GM12878 (cell line): ENCODE data around the gene PODXL2. TPM values are rescaled to one million over a fixed set of nuclear protein-coding genes. Genes with fewer than 3 reads are reported as not detected.

Experiments
- ATAC-seq: fragments of 200-7000 bp; cut with Tn5 transposase; 3 replicates; pipeline ENCODE4 v1.9.1; 2020; ENCODE audit warnings: mild to moderate bottlenecking, moderate library complexity
- BruUV-seq: library from RNA; stranded (reverse); fragments of 400-500 nt; replicated peaks from 2 replicates; lab custom pipeline; 2021; lab: Mats Ljungman, UMichigan
- CTCF ChIA-PET: fragments of 300-600 bp; sonication (Branson Sonifier 250); formaldehyde crosslinking; extraction: SDS; loops from one replicate; lab custom pipeline; 2021; ENCODE audit warnings: inconsistent platforms; lab: Yijun Ruan, JAX
- POLR2A ChIA-PET: fragments of 350-600 bp; formaldehyde crosslinking; extraction: SDS; loops from one replicate; lab custom pipeline; 2021; ENCODE audit warnings: inconsistent platforms; lab: Charles Lee
- RAD21 ChIA-PET: fragments of 300-600 bp; sonication (Branson Sonifier 250); formaldehyde crosslinking; loops from one replicate; lab custom pipeline; 2023; ENCODE audit warnings: antibody characterized with exemption; ENCODE audit not compliant: unreplicated experiment; lab: Charles Lee
- SMC1A ChIA-PET: fragments of 300-600 bp; sonication (Branson Sonifier 250); formaldehyde crosslinking; loops from one replicate; lab custom pipeline; 2023; ENCODE audit not compliant: unreplicated experiment, uncharacterized antibody; lab: Charles Lee
- DNase-seq: peaks from one replicate; pipeline ENCODE4 v3.0.0-alpha.2; 2011; ENCODE audit warnings: low read depth, low spot score
- FAIRE-seq: peaks from 3 replicates; lab custom pipeline; 2011; peaks lifted over from hg19 to GRCh38; lab: Jason Lieb, UNC
- H2AFZ ChIP-seq: 2 replicates; pipeline ENCODE4 v1.6.0; 2011; ENCODE audit warnings: low read depth, low read length, control low read depth; ENCODE audit not compliant: control insufficient read depth
- H3K27ac ChIP-seq: 2 replicates; pipeline ENCODE4 v1.5.1; 2011; ENCODE audit warnings: control low read depth; ENCODE audit not compliant: control insufficient read depth, insufficient read depth
- H3K27me3 ChIP-seq, 2 experiments: replicated peaks in 1 of 2; 2 replicates each; pipeline versions ENCODE4 v1.6.0 to v1.6.1; 2011; ENCODE audit warnings: low read length in 1 of 2; ENCODE audit not compliant: control insufficient read depth in 2 of 2, insufficient read depth in 2 of 2
- H3K36me3 ChIP-seq, 2 experiments: 2 replicates each; pipeline ENCODE4 v1.5.1; 2011; ENCODE audit warnings: low read length in 1 of 2; ENCODE audit not compliant: control insufficient read depth in 2 of 2, insufficient read depth in 2 of 2
- H3K4me1 ChIP-seq: 2 replicates; pipeline ENCODE4 v1.6.1; 2011; ENCODE audit warnings: mild to moderate bottlenecking, low read length, moderate library complexity, mixed read lengths; ENCODE audit not compliant: control insufficient read depth, insufficient read depth
- H3K4me2 ChIP-seq: 2 replicates; pipeline ENCODE4 v1.6.0; 2011; ENCODE audit warnings: control low read depth; ENCODE audit not compliant: control insufficient read depth, insufficient read depth
- H3K4me3 ChIP-seq: fragments of 200-600 bp; sonication (generic); 2 replicates; pipeline ENCODE4 v1.5.1; 2016
- H3K79me2 ChIP-seq: 2 replicates; pipeline ENCODE4 v1.6.0; 2011; ENCODE audit warnings: low read length; ENCODE audit not compliant: control insufficient read depth, insufficient read depth
- H3K9ac ChIP-seq: 2 replicates; pipeline ENCODE4 v1.8.0; 2011; ENCODE audit warnings: low read length, control low read depth, mixed read lengths; ENCODE audit not compliant: control insufficient read depth, insufficient read depth
- H3K9me3 ChIP-seq: replicated peaks from 3 replicates; pipeline ENCODE4 v1.5.1; 2011; ENCODE audit warnings: mild to moderate bottlenecking, low read length; ENCODE audit not compliant: control insufficient read depth, insufficient read depth
- H4K20me1 ChIP-seq: 2 replicates; pipeline ENCODE4 v1.6.0; 2011; ENCODE audit not compliant: control insufficient read depth, insufficient read depth
- CHD2 ChIP-seq: IDR thresholded peaks from 2 replicates; pipeline ENCODE4 v1.6.1; 2011; ENCODE audit warnings: low read depth, low read length, improper control_type of control experiment, borderline replicate concordance
- GATAD2B ChIP-seq: fragments of 450-650 bp; conservative IDR thresholded peaks from 2 replicates; pipeline ENCODE4 v1.6.1; 2017; ENCODE audit warnings: low read depth, mild to moderate bottlenecking, moderate library complexity
- HDGF ChIP-seq: fragments of 450-650 bp; IDR thresholded peaks from 2 replicates; pipeline ENCODE4 v1.6.1; 2016; ENCODE audit warnings: antibody characterized with exemption
- KLF5 ChIP-seq: fragments of 450-650 bp; IDR thresholded peaks from 2 replicates; pipeline ENCODE4 v1.6.1; 2014; ENCODE audit warnings: mild to moderate bottlenecking; ENCODE audit not compliant: partially characterized antibody
- MEF2B ChIP-seq: fragments of 450-650 bp; IDR thresholded peaks from 2 replicates; pipeline ENCODE4 v1.6.1; 2018; ENCODE audit warnings: mild to moderate bottlenecking, moderate library complexity; ENCODE audit not compliant: partially characterized antibody, poor library complexity, severe bottlenecking
- NKRF ChIP-seq: fragments of 450-650 bp; conservative IDR thresholded peaks from 2 replicates; pipeline ENCODE4 v1.6.1; 2017; ENCODE audit warnings: mild to moderate bottlenecking, moderate library complexity
- POLR2AphosphoS2 ChIP-seq: IDR thresholded peaks from 2 replicates; pipeline ENCODE4 v1.6.1; 2011; ENCODE audit warnings: low read depth, mild to moderate bottlenecking, low read length, improper control_type of control experiment, moderate library complexity
- RB1 ChIP-seq: fragments of 450-650 bp; formaldehyde crosslinking; IDR thresholded peaks from 2 replicates; pipeline ENCODE4 v1.6.1; 2017; ENCODE audit warnings: mild to moderate bottlenecking, borderline replicate concordance
- RUNX3 ChIP-seq: IDR thresholded peaks from 2 replicates; pipeline ENCODE4 v1.6.1; 2012; ENCODE audit warnings: low read length, inconsistent platforms
- SRF ChIP-seq, 2 experiments: IDR thresholded peaks; 2 replicates each; pipeline ENCODE4 v1.6.1; 2011; ENCODE audit warnings: low read depth in 2 of 2, low read length in 2 of 2, mild to moderate bottlenecking in 1 of 2, moderate library complexity in 1 of 2
- ZNF384 ChIP-seq: IDR thresholded peaks from 2 replicates; pipeline ENCODE4 v1.6.1; 2012; ENCODE audit warnings: low read depth, mild to moderate bottlenecking, low read length, improper control_type of control experiment, borderline replicate concordance
- WGBS: methylation state at CpG from one replicate; pipeline ENCODE4 v1.1.6; 2016; ENCODE audit warnings: low lambda C conversion rate; ENCODE audit not compliant: insufficient replicate concordance, insufficient coverage; ENCODE audit errors: missing lambda C conversion rate; 5-methylcytosine and 5-hydroxymethylcytosine counted together
- in situ Hi-C: fragments of 300-500 bp; cut with MboI; formaldehyde crosslinking; loops from 9 replicates; pipeline ENCODE4 v1.14.3; 2018; ENCODE audit warnings: mixed read lengths
- intact Hi-C: fragments of 100-400 bp; cut with micrococcal nuclease; formaldehyde crosslinking; loops from one replicate; pipeline ENCODE4 v1.14.2; 2022; ENCODE audit not compliant: unreplicated experiment
- polyA plus RNA-seq, 11 experiments: library from polyadenylated mRNA; depleted of rRNA in 4 of 11; unstranded in 6 of 11; stranded (reverse) in 5 of 11; fragments of >200 nt; fragmentation: Nextera tagmentation in 4 of 11; fragmentation: Illumina TruSeq in 1 of 11; extraction: Ambion mirVana in 4 of 11; extraction: Trizol in 1 of 11; gene quantifications; 1 replicate in 1 of 11; 2 replicates in 10 of 11; pipeline versions ENCODE4 v1.2.1 to v1.2.3, GENCODE V29; 2011 to 2016; ENCODE audit warnings: inconsistent platforms in 2 of 11, missing spikeins in 2 of 11, low read depth in 1 of 11
- total RNA-seq, 4 experiments: library from RNA; depleted of rRNA in 3 of 4; stranded (reverse); fragments of >200 nt in 3 of 4; fragmentation: Illumina TruSeq in 1 of 4; extraction: Trizol in 1 of 4; gene quantifications; 2 replicates each; pipeline versions ENCODE4 v1.2.1 to v1.2.3, GENCODE V29; 2013 to 2021

Gene PODXL2
- total and polyA plus RNA-seq, 10 of the 15 experiments (the other 5 are each of a cell fraction or from before 2014, with no cell fraction given) = 0.03 to 24.4 (median 13.6) TPM; not detected in 2

GRCh38 chr3:127706785-127707351 lies 77.9 kb downstream of the PODXL2 start:
- H3K9ac ChIP-seq = no peak overlapping the region
- BruUV-seq = no TSS peak

More at GRCh38 chr3:127706785-127707351, 77.9 kb downstream of the PODXL2 start:
- peaks cover 27 to 36% of the 10 kb centered on the region in 2 experiments; a peak in 3 of 4 replicates for H3K36me3 ChIP-seq
- in situ Hi-C loops = no loop called here
- no peaks in the 10 kb centered on the region for H4K20me1 ChIP-seq
- POLR2A ChIA-PET = no interaction called here
- TF ChIP-seq GATAD2B (no peak), HDGF (no peak), RUNX3 (no peak), POLR2AphosphoS2 (no peak), NKRF (no peak), CHD2 (no peak), MEF2B (no peak), RB1 (no peak), KLF5 (no peak), ZNF384 (no peak), SRF (IDR thresholded peaks at IDR 0.05; ENCODE audit: low read depth in 2 of 2, low read length in 2 of 2) (no peak)
- TF ChIP-seq, all 136 proteins: peak for 0
- ATAC-seq (no peak), DNase-seq (no peak), FAIRE-seq (no peak)
- ChIA-PET SMC1A (no interaction called here), CTCF (interaction anchor here (0.9 kb wide), 1 partner anchor 55 kb away, joined by 3 read pairs; no protein-coding TSS in a partner anchor), RAD21 (no interaction called here)
- peaks cover 2% of the 10 kb centered on the region; the same call in 2 of the 3 replicates for H3K9me3 ChIP-seq
- no peak overlapping the region for H2AFZ ChIP-seq
- no peaks in the 10 kb centered on the region for H3K27me3 ChIP-seq
- H3K4me3 ChIP-seq = no peak overlapping the region
- 88% methylated on average over 16 of the region's 16 CpGs for WGBS
- intact Hi-C loops = no loop called here
- H3K4me1 ChIP-seq = no peaks in the 10 kb centered on the region
- H3K4me2 ChIP-seq = no peak overlapping the region
- H3K27ac ChIP-seq = no peak overlapping the region
- H3K79me2 ChIP-seq = no peaks in the 10 kb centered on the region; the same call in none of the 2 replicates
